Hepatocyte (in vitro differentiated cells): ENCODE results near the gene SH3RF3.

Experiments used
- CTCF ChIP-seq: fragments of 200-600 bp; sonication (generic); IDR thresholded peaks from 2 replicates; pipeline ENCODE4 v1.5.1; 2016; ENCODE audit warnings: antibody characterized with exemption, mild to moderate bottlenecking; ENCODE audit not compliant: poor library complexity
- EZH2phosphoT487 ChIP-seq: fragments of 200-600 bp; sonication (generic); IDR thresholded peaks from one replicate; pipeline ENCODE4 v1.6.1; 2018; ENCODE audit warnings: antibody characterized with exemption, mild to moderate bottlenecking, low read depth, moderate library complexity; ENCODE audit not compliant: unreplicated experiment, severe bottlenecking

GRCh38 chr2:109173311-109174171 is 44.5 kb downstream of the SH3RF3 start:
- TF ChIP-seq EZH2phosphoT487 (no peak), CTCF (no peak)
